ENCODE measurements around the gene TMEM18. TPM values are rescaled to one million over a fixed set of nuclear protein-coding genes. Genes with fewer than 3 reads are reported as not detected.

Gene TMEM18
- polyA plus RNA-seq, 1 experiment: 40.9 TPM

GRCh38 chr2:673615-674320, 3.4 kb downstream of the TMEM18 start:
- no peak for TF ChIP-seq CTCF (IDR thresholded peaks at IDR 0.05; ENCODE audit: low read depth, low read length)
- Histone ChIP-seq H3K27ac (ENCODE audit: low read depth, low read length) (peak overlapping the region; percentile 52), H3K27me3 (ENCODE audit: control insufficient read depth, insufficient read depth, low read length) (no peaks in the 10 kb centered on the region), H3K4me3 (ENCODE audit: low read depth, low read length) (0 out of 2 replicates have a peak overlapping the region, but pooled peaks have one; percentile 4), H3K9me3 (ENCODE audit: control insufficient read depth, insufficient read depth, low read length) (no peaks in the 10 kb centered on the region; the same call in 1 of the 2 replicates)
- no peak for DNase-seq (ENCODE audit: low read depth, low spot score)
- ChIA-PET CTCF (interaction anchor here (1.0 to 1.2 kb wide), 2 partner anchors 41 to 872 kb away, joined by 3 read pairs; no protein-coding TSS in a partner anchor), POLR2A (no interaction called here)

GRCh38 chr2:673016-673415, 4.2 kb downstream of the TMEM18 start:
- CTCF ChIA-PET: interaction anchor here (1.2 kb wide), 1 partner anchor 42 kb away, joined by 3 read pairs; no protein-coding TSS in a partner anchor
- TF ChIP-seq CTCF (IDR thresholded peaks at IDR 0.05; ENCODE audit: low read depth, low read length): no peak
- DNase-seq (ENCODE audit: low read depth, low spot score): no peak
- Histone ChIP-seq H3K4me3 (ENCODE audit: low read depth, low read length) (no peak overlapping the region), H3K27me3 (ENCODE audit: control insufficient read depth, insufficient read depth, low read length) (no peaks in the 10 kb centered on the region), H3K27ac (ENCODE audit: low read depth, low read length) (peak overlapping the region; percentile 75), H3K9me3 (ENCODE audit: control insufficient read depth, insufficient read depth, low read length) (no peaks in the 10 kb centered on the region; the same call in 1 of the 2 replicates)
- POLR2A ChIA-PET: no interaction called here

- ChIA-PET CTCF (interaction anchor here (0.8 to 1.2 kb wide), 2 partner anchors 42 to 878 kb away, joined by 3 to 5 read pairs; no protein-coding TSS in a partner anchor), POLR2A (no interaction called here)
- TF ChIP-seq CTCF (IDR thresholded peaks at IDR 0.05; ENCODE audit: low read depth, low read length): no peak
- DNase-seq (ENCODE audit: low read depth, low spot score): no peak
- Histone ChIP-seq H3K27me3 (ENCODE audit: control insufficient read depth, insufficient read depth, low read length) (no peaks in the 10 kb centered on the region), H3K9me3 (ENCODE audit: control insufficient read depth, insufficient read depth, low read length) (no peaks in the 10 kb centered on the region; the same call in 1 of the 2 replicates), H3K27ac (ENCODE audit: low read depth, low read length) (no peak overlapping the region), H3K4me3 (ENCODE audit: low read depth, low read length) (no peak overlapping the region)
Measured at GRCh38 chr2:672606-672905, 4.7 kb downstream of the TMEM18 start.

GRCh38 chr2:671787-672605, 5.2 kb downstream of the TMEM18 start:
- POLR2A ChIA-PET: no interaction called here
- no peaks in the 10 kb centered on the region for H3K27me3 ChIP-seq (ENCODE audit: control insufficient read depth, insufficient read depth, low read length)
- DNase-seq (ENCODE audit: low read depth, low spot score): no peak
- H3K27ac ChIP-seq (ENCODE audit: low read depth, low read length): no peak overlapping the region
- CTCF ChIA-PET: interaction anchor here (0.8 kb wide), 1 partner anchor 879 kb away, joined by 5 read pairs; no protein-coding TSS in a partner anchor
- TF ChIP-seq CTCF (IDR thresholded peaks at IDR 0.05; ENCODE audit: low read depth, low read length): no peak
- no peak overlapping the region for H3K4me3 ChIP-seq (ENCODE audit: low read depth, low read length)
- no peaks in the 10 kb centered on the region; the same call in 1 of the 2 replicates for H3K9me3 ChIP-seq (ENCODE audit: control insufficient read depth, insufficient read depth, low read length)

GRCh38 chr2:671072-671471, 6.1 kb downstream of the TMEM18 start:
- H3K27me3 ChIP-seq (ENCODE audit: control insufficient read depth, insufficient read depth, low read length): no peaks in the 10 kb centered on the region
- peaks cover 5% of the 10 kb centered on the region for H3K9me3 ChIP-seq (ENCODE audit: control insufficient read depth, insufficient read depth, low read length)
- ChIA-PET POLR2A (no interaction called here), CTCF (no interaction called here)
- no peak overlapping the region for H3K27ac ChIP-seq (ENCODE audit: low read depth, low read length)
- no peak for DNase-seq (ENCODE audit: low read depth, low spot score)
- H3K4me3 ChIP-seq (ENCODE audit: low read depth, low read length): no peak overlapping the region
- no peak for TF ChIP-seq CTCF (IDR thresholded peaks at IDR 0.05; ENCODE audit: low read depth, low read length)

Data from AG04450 (cell line).